Psoas muscle (tissue), 8 donors: ENCODE measurements around the gene CDRT15. TPM values are rescaled to one million over a fixed set of nuclear protein-coding genes. Genes with fewer than 3 reads are reported as not detected.
"Not testable (repeated sequence)": the region's sequence is repeated elsewhere in the genome, so short reads cannot be mapped to it uniquely, and the experiment has no call there.

Experiments
- ATAC-seq, 4 donors: fragments of 200-7000 bp; cut with Tn5 transposase; one replicate each; pipeline ENCODE4 v1.9.1; 2020; ENCODE audit warnings: moderate library complexity in 3 of 4, mild to moderate bottlenecking in 2 of 4
- DNase-seq, 2 donors: peaks; one replicate each; pipeline ENCODE4 v3.0.0-alpha.2; 2020
- H3K27ac ChIP-seq: fragments of 200-600 bp; one replicate; pipeline ENCODE4 v1.8.0; 2022
- H3K27me3 ChIP-seq, 3 donors: fragments of 200-600 bp in 1 of 3; one replicate each; pipeline versions ENCODE4 v1.6.1 to v1.8.0; 2013 to 2022; ENCODE audit warnings: low read length in 2 of 3, mild to moderate bottlenecking in 2 of 3, moderate library complexity in 1 of 3; ENCODE audit not compliant: insufficient read depth in 3 of 3
- H3K36me3 ChIP-seq, 2 donors: fragments of 200-600 bp in 1 of 2; one replicate each; pipeline versions ENCODE4 v1.6.1 to v1.8.0; 2013 to 2022; ENCODE audit warnings: low read depth in 1 of 2, mild to moderate bottlenecking in 1 of 2, moderate library complexity in 1 of 2; ENCODE audit not compliant: insufficient read depth in 1 of 2
- H3K4me1 ChIP-seq: fragments of 200-600 bp; one replicate; pipeline ENCODE4 v1.8.0; 2022
- H3K4me3 ChIP-seq: fragments of 200-600 bp; one replicate; pipeline ENCODE4 v1.8.0; 2022; ENCODE audit warnings: mild to moderate bottlenecking
- H3K9me3 ChIP-seq: fragments of 200-600 bp; one replicate; pipeline ENCODE4 v1.8.0; 2022
- WGBS, 3 donors: extraction: QIAGEN DNeasy Blood & Tissue Kit; methylation state at CpG; one replicate each; pipeline versions ENCODE4 v1.1.6 to v1.1.7; 2013; 5-methylcytosine and 5-hydroxymethylcytosine counted together
- intact Hi-C, 2 donors: fragments of 100-400 bp; cut with DNase I; formaldehyde crosslinking; loops; one replicate each; pipeline versions ENCODE4 v1.11.0 to v1.14.2; 2022
- polyA plus RNA-seq, 3 donors: library from polyadenylated mRNA; stranded (reverse); fragments of 200-250 nt; gene quantifications; one replicate each; pipeline ENCODE4 v1.2.3, GENCODE V29; 2013
- total RNA-seq, 4 donors: library from RNA; stranded (reverse); fragmentation: NEBNext Ultra II Directional in 2 of 4; extraction: Animal tissue kit (Norgen Biotek cat#: 25700) in 2 of 4; gene quantifications; one replicate each; pipeline versions ENCODE4 v1.2.1 to v1.2.4, GENCODE V29; 2021 to 2023
- donor health status: healthy with polysubstance abuse.
- donor health status: DM: no; HTN: no; CAD: no; lungs with moderate emphysema.
- donor health status: Bipolar disorder and iron deficiency.
- donor health status: healthy.
- donor health status: DM: yes; HTN: yes; CAD: no.
- donor health status: DM: no; HTN: no; CAD: no.
- donor health status: DM: no; HTN: no; CAD: no.
- donor health status: DM: yes; HTN: yes; CAD: no.

Gene CDRT15
- total and polyA plus RNA-seq, 7 donors, result not detected

DNA sequence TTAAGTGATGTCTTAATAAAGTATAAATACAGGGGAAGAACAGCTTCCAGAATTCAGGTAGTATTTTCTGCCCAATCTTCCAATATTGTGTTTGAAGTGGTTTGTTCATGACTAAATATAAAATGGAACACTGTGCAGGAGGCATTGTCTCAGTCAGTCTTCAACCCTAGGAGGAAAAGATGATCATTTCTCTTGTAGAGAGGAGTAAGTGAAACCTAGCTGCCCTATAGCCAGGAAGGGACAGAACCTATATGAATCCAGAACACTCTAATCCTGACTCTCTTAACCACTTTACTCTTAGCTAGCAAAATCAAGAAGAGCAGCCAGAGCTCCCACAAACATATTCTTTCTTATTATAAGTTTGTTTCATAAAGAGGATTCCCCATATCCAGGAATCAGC lies 45.2 kb downstream of the CDRT15 start:
- intact Hi-C loops, ATAC-seq, H3K27ac ChIP-seq, DNase-seq, H3K4me1 ChIP-seq, H3K27me3 ChIP-seq, H3K9me3 ChIP-seq, H3K36me3 ChIP-seq, H3K4me3 ChIP-seq: not testable (repeated sequence)

DNA sequence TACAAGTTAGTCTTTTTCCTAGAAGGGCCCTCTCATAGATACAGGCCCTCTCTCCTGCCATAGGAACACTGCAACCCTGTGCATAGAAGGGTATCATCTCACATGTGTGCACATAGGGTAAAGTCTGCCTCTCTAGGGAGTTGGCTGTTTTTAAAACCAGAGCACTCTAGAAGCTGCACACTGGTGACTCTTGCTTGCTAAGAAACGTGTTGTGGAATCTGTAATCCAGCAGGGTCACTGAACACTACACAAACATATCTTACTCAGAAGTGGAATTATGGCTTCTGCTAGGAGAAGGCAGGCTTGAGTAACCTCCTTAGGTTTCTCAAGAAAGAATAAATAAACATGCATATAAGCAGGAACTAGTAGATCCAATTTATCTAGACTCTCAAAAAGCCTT lies 45.9 kb downstream of the CDRT15 start:
- H3K27me3 ChIP-seq, DNase-seq, intact Hi-C loops, H3K4me1 ChIP-seq, ATAC-seq, H3K27ac ChIP-seq, H3K36me3 ChIP-seq, H3K9me3 ChIP-seq, H3K4me3 ChIP-seq: not testable (repeated sequence)
- WGBS, 3 donors, result 81 to 91% (median 85%) methylated on average over 1 of the region's 1 CpG

DNA sequence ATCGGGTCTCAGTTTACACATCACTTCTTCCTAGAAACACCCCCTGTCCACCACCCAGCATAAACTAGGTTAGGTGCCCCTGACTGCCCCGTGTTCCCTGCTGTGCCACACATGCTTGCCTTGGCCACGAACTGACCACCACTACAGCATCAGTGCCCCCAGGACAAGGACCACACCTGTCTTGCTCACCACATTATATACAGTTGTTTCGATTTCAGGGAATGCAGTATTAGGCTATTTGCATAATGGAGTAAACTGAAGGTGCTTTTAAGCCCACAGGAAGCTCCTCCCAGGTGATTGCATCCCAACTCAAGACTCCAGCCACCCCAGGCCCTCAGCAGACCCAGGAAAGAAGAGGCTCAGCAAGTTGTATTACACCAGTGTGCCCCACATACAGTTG lies 50.2 kb downstream of the CDRT15 start:
- DNase-seq, intact Hi-C loops, ATAC-seq, H3K4me3 ChIP-seq, H3K27ac ChIP-seq, H3K4me1 ChIP-seq, H3K9me3 ChIP-seq, H3K27me3 ChIP-seq, H3K36me3 ChIP-seq: not testable (repeated sequence)
- 91 to 98% (median 96%) methylated on average over 1 to 2 of the region's 4 CpGs for WGBS, 3 donors

Other genes starting within 250 kb of the CDRT15 start
- gene COX10, start 167.4 kb downstream of the CDRT15 start, total RNA-seq, result 10 to 100 TPM; 31.5 to 77.1 (median 43.9) TPM
- gene COX10, start 167.4 kb downstream of the CDRT15 start, polyA plus RNA-seq, result 10 to 100 TPM; 60.5 to 74.7 (median 71.4) TPM
- 1 to 10 TPM in 2 of 4 donors, under 1 TPM in 2; 0.63 to 1.5 (median 0.86) TPM for gene HS3ST3B1, start 64.2 kb upstream of the CDRT15 start, total RNA-seq
- gene HS3ST3B1, start 64.2 kb upstream of the CDRT15 start, polyA plus RNA-seq, result 1 to 10 TPM in 1 of 3 donors, under 1 TPM in 2; 0.23 to 1.6 (median 0.49) TPM